Upper lobe of left lung (tissue), 4 donors: Measurements from ENCODE around the gene DHX57.

Source experiments
- POLR2A ChIP-seq, 4 donors: fragments of 450-650 bp; IDR thresholded peaks; one replicate each; pipeline ENCODE4 v1.5.1; 2016 to 2017; ENCODE audit warnings: antibody characterized with exemption in 4 of 4, mild to moderate bottlenecking in 2 of 4
- POLR2AphosphoS5 ChIP-seq, 2 donors: sonication (generic); formaldehyde crosslinking; IDR thresholded peaks; one replicate each; pipeline ENCODE4 v1.5.1; 2017; ENCODE audit warnings: antibody characterized with exemption in 2 of 2
- TF ChIP-seq, protein P1 (sequence below), 6 experiments: fragments of 450-650 bp in 4 of 6; fragments of 200-600 bp in 2 of 6; sonication (generic) in 2 of 6; IDR thresholded peaks; one replicate each; pipeline ENCODE4 v1.5.1; 2016 to 2019; ENCODE audit warnings: antibody characterized with exemption in 6 of 6

DNA sequence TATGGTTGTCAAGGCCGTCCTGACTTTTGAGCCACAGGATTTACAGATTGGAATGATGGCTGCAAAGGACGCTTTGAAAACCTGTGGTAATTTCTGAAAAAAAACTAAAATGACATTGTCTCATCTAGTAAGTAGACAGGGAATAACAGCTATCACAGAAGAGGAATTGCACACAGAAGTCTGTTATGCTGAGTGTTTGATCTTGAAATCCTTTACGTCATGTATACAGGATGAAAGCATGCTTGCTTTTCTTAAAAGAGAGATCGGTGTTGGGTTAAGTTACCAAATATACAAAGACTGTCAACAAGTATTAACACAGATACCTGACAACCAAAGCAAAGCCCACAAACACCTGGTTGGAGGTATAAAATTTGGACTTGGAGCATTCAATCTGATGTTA is 112.0 kb downstream of the DHX57 start:
- TF ChIP-seq, protein P1, sequence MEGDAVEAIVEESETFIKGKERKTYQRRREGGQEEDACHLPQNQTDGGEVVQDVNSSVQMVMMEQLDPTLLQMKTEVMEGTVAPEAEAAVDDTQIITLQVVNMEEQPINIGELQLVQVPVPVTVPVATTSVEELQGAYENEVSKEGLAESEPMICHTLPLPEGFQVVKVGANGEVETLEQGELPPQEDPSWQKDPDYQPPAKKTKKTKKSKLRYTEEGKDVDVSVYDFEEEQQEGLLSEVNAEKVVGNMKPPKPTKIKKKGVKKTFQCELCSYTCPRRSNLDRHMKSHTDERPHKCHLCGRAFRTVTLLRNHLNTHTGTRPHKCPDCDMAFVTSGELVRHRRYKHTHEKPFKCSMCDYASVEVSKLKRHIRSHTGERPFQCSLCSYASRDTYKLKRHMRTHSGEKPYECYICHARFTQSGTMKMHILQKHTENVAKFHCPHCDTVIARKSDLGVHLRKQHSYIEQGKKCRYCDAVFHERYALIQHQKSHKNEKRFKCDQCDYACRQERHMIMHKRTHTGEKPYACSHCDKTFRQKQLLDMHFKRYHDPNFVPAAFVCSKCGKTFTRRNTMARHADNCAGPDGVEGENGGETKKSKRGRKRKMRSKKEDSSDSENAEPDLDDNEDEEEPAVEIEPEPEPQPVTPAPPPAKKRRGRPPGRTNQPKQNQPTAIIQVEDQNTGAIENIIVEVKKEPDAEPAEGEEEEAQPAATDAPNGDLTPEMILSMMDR (IDR thresholded peaks at IDR 0.05) = no peak
- no peak for TF ChIP-seq POLR2A (IDR thresholded peaks at IDR 0.05)
- TF ChIP-seq POLR2AphosphoS5 (IDR thresholded peaks at IDR 0.05) = no peak
